ENCODE data around the gene PNMA1. TPM values are rescaled to one million over a fixed set of nuclear protein-coding genes. Genes with fewer than 3 reads are reported as not detected.

PNMA1 gene
- total RNA-seq, 1 donor from 2014 or later = 23.6 TPM

GRCh38 chr14:73663548-73664212 is 50.5 kb downstream of the PNMA1 start:
- DNase-seq (ENCODE audit: low read depth) = no peak
- H3K4me3 ChIP-seq (ENCODE audit: low read depth, low read length) = no peak overlapping the region
- no peak for TF ChIP-seq CTCF (conservative IDR thresholded peaks at IDR 0.05; ENCODE audit: low read depth, low read length)

GRCh38 chr14:73662487-73662943 is 51.7 kb downstream of the PNMA1 start:
- peak; percentile 58 for DNase-seq (ENCODE audit: low read depth)
- TF ChIP-seq CTCF (conservative IDR thresholded peaks at IDR 0.05; ENCODE audit: low read depth, low read length) = peak; percentile 59
- H3K4me3 ChIP-seq (ENCODE audit: low read depth, low read length) = no peak overlapping the region

- DNase-seq (ENCODE audit: low read depth) = no peak
- no peak for TF ChIP-seq CTCF (conservative IDR thresholded peaks at IDR 0.05; ENCODE audit: low read depth, low read length)
- H3K4me3 ChIP-seq (ENCODE audit: low read depth, low read length) = no peak overlapping the region
Observed at GRCh38 chr14:73661872-73662271, 52.3 kb downstream of the PNMA1 start.

Other genes starting within 250 kb of the PNMA1 start
- gene RIOX1, start 223.5 kb downstream of the PNMA1 start, total RNA-seq = 19.7 and 32.6 TPM in 2 replicates
- gene ACOT1, start 177.2 kb downstream of the PNMA1 start, total RNA-seq = 4.8 and 10.6 TPM in 2 replicates
- 0.06 and 0.07 TPM in 2 replicates for gene HEATR4, start 155.4 kb downstream of the PNMA1 start, total RNA-seq
- gene ACOT2, start 145.2 kb downstream of the PNMA1 start, total RNA-seq = 9.2 and 22.9 TPM in 2 replicates
- gene ACOT4, start 122.5 kb downstream of the PNMA1 start, total RNA-seq = 5.6 and 7.0 TPM in 2 replicates
- gene ACOT6, start 101.9 kb downstream of the PNMA1 start, total RNA-seq = 0.07 TPM in 1 of 2 replicates, not detected in the other
- gene DNAL1, start 69.4 kb downstream of the PNMA1 start, total RNA-seq = 2.6 and 3.7 TPM in 2 replicates
- gene PTGR2, start 137.4 kb upstream of the PNMA1 start, total RNA-seq = 4.8 and 5.4 TPM in 2 replicates
- gene ZNF410, start 172.5 kb upstream of the PNMA1 start, total RNA-seq = 43.8 and 52.9 TPM in 2 replicates
- gene FAM161B, start 235.7 kb upstream of the PNMA1 start, total RNA-seq = 1.7 and 2.7 TPM in 2 replicates
- gene COQ6, start 235.9 kb upstream of the PNMA1 start, total RNA-seq = 27.3 and 38.1 TPM in 2 replicates